Uterus (tissue), 2 donors: Measurements from ENCODE around the gene PRSS27.

ENCODE experiments used
- CTCF ChIP-seq, 4 experiments: fragments of 200-600 bp in 2 of 4; fragments of 450-650 bp in 2 of 4; sonication (generic) in 2 of 4; IDR thresholded peaks; one replicate each; pipeline ENCODE4 v1.5.1; 2016 to 2019; ENCODE audit warnings: antibody characterized with exemption in 4 of 4, mild to moderate bottlenecking in 2 of 4, moderate library complexity in 1 of 4
- POLR2A ChIP-seq, 2 donors: fragments of 450-650 bp; IDR thresholded peaks; one replicate each; pipeline ENCODE4 v1.6.1; 2016; ENCODE audit warnings: antibody characterized with exemption in 2 of 2, mild to moderate bottlenecking in 1 of 2, moderate library complexity in 1 of 2

DNA sequence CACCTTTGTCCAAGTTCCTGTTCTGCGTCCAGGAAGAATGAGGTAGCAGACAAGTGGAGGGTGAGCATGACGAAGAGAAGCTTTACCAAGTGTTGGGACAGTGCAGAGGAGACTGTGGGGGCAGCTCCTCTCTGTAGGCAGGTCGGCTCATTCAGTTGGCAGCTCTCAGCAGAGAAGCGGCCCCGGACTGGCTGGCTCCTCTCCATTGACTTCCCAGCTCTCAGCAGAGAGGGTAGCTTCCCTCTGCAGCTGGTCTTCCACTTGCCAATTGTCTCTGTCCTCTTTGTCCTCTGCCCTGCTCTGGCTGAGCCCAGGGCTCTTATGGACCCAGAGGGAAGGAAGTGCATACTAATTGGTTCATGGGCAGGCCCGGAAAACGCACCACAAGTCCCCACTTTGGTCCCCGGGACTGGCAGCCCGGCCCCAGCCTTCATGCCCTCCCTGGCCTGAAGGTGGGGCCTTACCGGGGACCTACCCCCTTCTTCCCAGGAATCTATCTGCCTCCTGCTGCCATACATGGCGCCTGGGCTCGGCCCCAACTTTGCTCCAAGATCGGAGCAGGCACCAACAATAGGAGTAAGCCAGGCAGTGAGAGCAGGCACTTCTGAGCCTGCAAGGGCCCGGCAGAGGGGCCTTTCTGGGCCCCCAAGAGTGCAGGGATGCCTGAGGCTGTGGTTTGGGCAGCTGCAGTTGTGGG, 27.6 kb downstream of the PRSS27 start:
- TF ChIP-seq CTCF (IDR thresholded peaks at IDR 0.05) (no peak), POLR2A (IDR thresholded peaks at IDR 0.05) (no peak)
